HG02642 (cell line): ENCODE data around the gene AKAP10.
"Not testable (repeated sequence)": the region's sequence is repeated elsewhere in the genome, so short reads cannot be mapped to it uniquely, and the experiment has no call there.

Experiments
- ATAC-seq: cut with Tn5 transposase; IDR thresholded peaks from one replicate; pipeline ENCODE4 v1.9.1; 2021; ENCODE audit warnings: mild to moderate bottlenecking; ENCODE audit not compliant: unreplicated experiment, poor library complexity

AKAP10 gene

DNA sequence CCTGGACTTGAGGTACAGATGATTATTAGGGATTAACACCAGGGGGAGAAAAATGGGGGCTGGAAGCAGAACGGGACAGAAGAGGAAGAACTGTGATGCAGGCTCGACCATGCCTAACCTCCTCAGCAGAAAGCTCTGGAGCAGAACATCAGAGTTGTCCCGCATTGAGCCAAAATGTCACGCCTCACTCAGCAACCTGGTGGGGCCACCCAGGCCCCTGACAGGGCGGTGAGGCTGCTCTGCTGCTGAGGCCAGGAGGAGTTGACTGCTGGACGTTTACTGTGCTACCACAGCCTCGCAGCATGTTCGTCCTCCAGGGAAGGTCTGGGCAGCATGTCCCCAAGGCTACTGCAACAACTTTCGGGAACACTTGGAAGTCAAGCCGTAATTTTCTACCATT lies 103.4 kb downstream of the AKAP10 start:
- no peak for ATAC-seq

DNA sequence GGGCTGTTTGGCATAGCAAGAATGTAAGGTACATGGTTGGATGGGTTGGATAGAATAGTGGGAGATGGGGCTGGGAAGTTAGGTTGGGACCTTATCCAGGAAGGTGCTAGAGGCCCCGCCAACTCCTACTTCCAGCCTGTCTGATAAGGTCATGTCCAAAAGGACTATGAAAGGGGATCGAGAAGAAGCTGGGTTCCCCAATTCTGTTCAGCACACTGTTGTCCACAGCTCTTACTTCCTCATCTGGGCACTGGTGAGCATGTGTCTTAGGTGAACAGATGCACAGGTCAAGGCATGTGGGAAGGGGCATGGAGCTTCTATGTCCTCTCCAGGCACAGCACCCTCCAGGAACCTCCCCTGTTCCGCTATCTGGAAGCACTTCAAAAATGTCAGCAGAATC lies 104.3 kb downstream of the AKAP10 start:
- ATAC-seq = no peak

DNA sequence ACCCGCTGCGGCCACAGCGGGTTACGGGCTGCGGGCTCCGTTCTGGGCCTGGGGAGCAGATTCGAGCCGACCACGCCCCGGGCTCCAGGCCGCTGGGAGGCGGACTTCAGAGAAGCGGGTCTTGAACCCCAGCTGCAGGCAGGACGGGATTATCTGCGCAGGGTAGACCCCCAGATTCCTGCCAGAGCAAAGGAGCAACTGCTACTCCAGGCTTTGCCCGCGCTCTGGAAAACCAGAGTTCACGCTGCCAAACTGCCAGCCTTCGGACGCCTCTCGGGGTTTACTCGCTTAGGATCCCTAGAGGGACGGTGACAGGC lies 109.6 kb downstream of the AKAP10 start:
- no peak for ATAC-seq

DNA sequence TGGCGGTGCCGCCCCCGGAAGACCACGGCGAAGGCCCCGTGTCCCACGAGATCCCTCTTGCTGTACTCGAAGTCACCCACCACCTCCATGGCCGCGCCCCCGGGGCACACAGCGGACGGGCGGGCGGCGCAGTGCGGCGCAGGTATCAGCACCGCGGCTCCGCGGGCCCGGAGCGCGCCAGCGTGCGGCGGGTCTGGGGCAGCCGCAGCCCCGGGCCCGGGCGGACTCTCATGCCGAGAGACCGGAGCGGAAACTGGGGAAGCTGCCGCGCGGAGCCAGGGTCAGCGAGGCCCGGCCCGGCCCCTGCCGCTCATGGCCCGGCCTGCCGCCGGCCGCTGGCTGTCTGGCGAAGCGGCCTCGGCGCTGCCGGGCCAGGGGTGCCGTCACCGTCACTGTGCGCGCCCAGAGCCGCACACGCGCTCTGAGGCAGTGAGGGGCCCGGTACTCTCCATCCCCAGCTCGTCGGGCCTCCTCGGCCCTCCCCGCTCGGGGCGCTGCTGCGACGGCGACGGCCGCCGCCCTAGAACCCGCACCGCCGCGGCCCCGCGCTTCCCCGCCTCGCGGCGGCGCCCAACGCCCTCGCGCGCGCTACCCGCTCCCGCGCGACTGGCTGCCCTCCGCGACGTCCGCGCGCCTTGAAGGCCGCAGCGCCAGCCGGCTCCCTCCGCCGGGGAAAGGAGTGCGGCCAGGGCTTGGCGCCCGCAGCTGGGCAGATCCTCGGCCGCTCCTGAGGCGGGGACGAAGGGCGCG lies 110.1 kb downstream of the AKAP10 start, which contains the start of gene ULK2:
Gene ULK2 (minus strand): TSS at position 608 of the 750 bp plus-strand sequence. CDS start 519 bp downstream, at position 89.
- ATAC-seq = peak; percentile 68

DNA sequence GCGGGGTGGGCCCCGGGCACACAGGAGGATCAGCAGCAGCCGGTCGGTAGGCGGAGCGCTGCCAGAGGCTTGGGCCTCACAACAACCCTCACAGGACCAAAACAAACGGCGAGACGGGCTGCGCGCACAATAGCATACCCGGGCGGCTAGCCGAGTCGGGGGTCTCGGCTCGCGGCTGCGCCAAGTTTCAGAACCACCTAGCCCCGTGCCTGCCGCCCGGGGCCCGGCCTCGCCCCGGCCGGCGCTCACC lies 110.6 kb downstream of the AKAP10 start:
- peak; percentile 41 for ATAC-seq

DNA sequence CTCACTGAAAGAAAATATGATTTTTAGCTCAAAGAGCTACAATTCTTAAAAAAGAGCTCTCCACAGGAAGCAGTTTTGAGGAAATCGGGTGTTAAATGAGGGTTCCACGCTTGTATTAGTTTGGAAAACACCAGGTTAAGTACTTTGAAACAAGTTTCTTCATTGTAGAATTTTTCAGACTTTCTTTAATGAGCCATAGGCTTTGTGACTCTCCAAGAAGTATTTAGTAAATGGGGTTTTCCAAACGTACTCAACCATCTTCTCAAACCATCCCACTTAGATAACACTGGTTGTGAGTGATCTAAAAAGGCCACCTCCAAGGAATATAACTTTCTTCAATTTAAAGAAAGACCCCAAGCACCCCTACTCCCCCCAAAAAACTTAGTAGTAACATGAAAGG lies 112.6 kb downstream of the AKAP10 start:
- ATAC-seq = no peak

DNA sequence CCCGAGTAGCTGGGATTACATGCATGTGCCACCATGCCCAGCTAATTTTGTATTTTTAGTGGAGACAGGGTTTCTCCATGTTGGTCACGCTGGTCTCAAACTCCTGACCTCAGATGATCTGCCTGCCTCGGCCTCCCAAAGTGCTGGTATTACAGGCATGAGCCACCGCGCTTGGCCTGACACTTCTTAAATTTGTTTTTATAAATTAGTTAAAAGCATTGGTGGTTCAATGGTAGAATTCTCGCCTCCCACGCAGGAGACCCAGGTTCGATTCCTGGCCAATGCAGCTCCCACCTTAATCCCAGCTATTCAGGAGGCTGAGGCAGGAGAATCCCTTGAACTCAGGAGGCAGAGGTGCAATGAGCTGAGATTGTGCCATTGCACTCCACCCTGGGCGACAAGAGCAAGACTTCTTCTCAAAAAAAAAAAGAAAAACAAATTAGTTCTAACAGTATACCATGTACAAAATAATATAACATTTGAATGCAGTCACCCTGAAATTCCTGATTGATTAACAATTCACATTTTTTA lies 116.9 kb downstream of the AKAP10 start:
- ATAC-seq = not testable (repeated sequence)

DNA sequence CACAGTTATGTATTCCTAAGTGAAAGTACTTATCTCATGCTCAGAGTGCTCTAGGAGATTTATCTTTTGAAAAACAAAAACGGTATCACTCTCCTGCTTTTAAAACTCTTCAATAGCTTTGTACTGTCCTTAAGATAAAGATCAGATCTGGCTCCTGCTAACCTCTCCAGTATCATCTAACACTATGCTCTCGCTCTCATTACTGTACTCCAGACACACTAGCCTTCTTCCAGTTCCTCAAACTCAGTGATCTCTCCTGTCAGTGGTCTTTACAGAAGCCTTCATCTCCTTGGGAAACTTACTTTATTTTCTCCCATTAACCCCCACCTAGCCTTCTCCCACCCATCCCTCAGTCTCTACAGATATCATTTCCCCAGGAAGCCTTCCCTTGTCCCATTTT lies 120.0 kb downstream of the AKAP10 start:
- no peak for ATAC-seq
